ENCODE results near the gene EDA.

DNA sequence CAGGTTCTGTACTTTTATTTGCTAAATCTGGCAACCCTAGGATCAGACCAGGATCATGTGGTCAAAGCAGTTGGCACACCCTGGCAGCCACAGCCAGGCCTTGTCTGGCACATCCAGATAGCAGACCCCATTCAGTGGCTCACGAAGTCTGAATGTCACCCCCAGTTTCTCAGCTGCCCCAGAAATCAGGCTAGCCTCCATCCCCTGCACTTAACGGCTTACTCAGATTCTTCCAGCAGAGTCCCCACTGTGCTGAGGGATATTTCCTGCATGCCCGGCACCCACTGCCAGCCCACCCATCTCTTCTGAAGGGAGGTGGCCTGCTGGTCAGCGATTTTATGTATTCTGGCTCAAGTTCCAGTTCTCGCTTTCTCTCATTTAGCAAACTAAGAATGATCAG lies 438.5 kb downstream of the EDA start:
- TF ChIP-seq, protein P1, sequence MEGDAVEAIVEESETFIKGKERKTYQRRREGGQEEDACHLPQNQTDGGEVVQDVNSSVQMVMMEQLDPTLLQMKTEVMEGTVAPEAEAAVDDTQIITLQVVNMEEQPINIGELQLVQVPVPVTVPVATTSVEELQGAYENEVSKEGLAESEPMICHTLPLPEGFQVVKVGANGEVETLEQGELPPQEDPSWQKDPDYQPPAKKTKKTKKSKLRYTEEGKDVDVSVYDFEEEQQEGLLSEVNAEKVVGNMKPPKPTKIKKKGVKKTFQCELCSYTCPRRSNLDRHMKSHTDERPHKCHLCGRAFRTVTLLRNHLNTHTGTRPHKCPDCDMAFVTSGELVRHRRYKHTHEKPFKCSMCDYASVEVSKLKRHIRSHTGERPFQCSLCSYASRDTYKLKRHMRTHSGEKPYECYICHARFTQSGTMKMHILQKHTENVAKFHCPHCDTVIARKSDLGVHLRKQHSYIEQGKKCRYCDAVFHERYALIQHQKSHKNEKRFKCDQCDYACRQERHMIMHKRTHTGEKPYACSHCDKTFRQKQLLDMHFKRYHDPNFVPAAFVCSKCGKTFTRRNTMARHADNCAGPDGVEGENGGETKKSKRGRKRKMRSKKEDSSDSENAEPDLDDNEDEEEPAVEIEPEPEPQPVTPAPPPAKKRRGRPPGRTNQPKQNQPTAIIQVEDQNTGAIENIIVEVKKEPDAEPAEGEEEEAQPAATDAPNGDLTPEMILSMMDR (IDR thresholded peaks at IDR 0.05): no peak
- no peak for TF ChIP-seq EP300 (IDR thresholded peaks at IDR 0.05; ENCODE audit: low read depth)
- no peak for TF ChIP-seq POLR2A (IDR thresholded peaks at IDR 0.05)
